ENCODE results near the gene HSD3B1.

GRCh38 chr1:119515221-119515620 is 8.2 kb downstream of the HSD3B1 start:
- no peak for TF ChIP-seq POLR2A (IDR thresholded peaks at IDR 0.05)
- TF ChIP-seq CTCF (IDR thresholded peaks at IDR 0.05), result no peak

All from uterus (tissue), 2 donors.